Heart right ventricle (tissue), 16 donors: ENCODE measurements around the gene GLYATL1B. TPM values are rescaled to one million over a fixed set of nuclear protein-coding genes. Genes with fewer than 3 reads are reported as not detected.
"Not testable (repeated sequence)": the region's sequence is repeated elsewhere in the genome, so short reads cannot be mapped to it uniquely, and the experiment has no call there.

Experiments
- ATAC-seq, 8 donors: fragments of 200-7000 bp; cut with Tn5 transposase; one replicate each; pipeline ENCODE4 v1.9.1; 2020; ENCODE audit warnings: mild to moderate bottlenecking in 8 of 8, moderate library complexity in 8 of 8, moderate number of reproducible peaks in 1 of 8
- DNase-seq, 2 donors: peaks; one replicate each; pipeline ENCODE4 v3.0.0-alpha.2; 2020
- H3K27ac ChIP-seq, 10 donors: fragments of 200-600 bp; sonication (generic) in 2 of 10; one replicate each; pipeline versions ENCODE4 v1.5.0 to v1.8.0; 2020 to 2022; ENCODE audit warnings: mild to moderate bottlenecking in 3 of 10
- H3K27me3 ChIP-seq, 7 donors: fragments of 200-600 bp; one replicate each; pipeline ENCODE4 v1.8.0; 2021 to 2022; ENCODE audit warnings: mild to moderate bottlenecking in 2 of 7
- H3K36me3 ChIP-seq, 9 donors: fragments of 200-600 bp; sonication (generic) in 1 of 9; one replicate each; pipeline versions ENCODE4 v1.5.0 to v1.8.0; 2020 to 2022; ENCODE audit warnings: mild to moderate bottlenecking in 2 of 9
- H3K4me1 ChIP-seq, 9 donors: fragments of 200-600 bp; sonication (generic) in 1 of 9; one replicate each; pipeline versions ENCODE4 v1.5.0 to v1.8.0; 2020 to 2022; ENCODE audit warnings: mild to moderate bottlenecking in 4 of 9
- H3K4me3 ChIP-seq, 10 donors: fragments of 200-600 bp; sonication (generic) in 2 of 10; one replicate each; pipeline versions ENCODE4 v1.5.0 to v1.8.0; 2020 to 2022; ENCODE audit warnings: mild to moderate bottlenecking in 7 of 10, moderate library complexity in 2 of 10
- H3K9me3 ChIP-seq, 11 donors: fragments of 200-600 bp in 10 of 11; sonication (generic) in 2 of 11; one replicate each; pipeline versions ENCODE4 v1.5.0 to v1.8.0; 2013 to 2022; ENCODE audit warnings: mild to moderate bottlenecking in 2 of 11, control low read depth in 1 of 11, moderate library complexity in 1 of 11
- CTCF ChIP-seq, 9 donors: fragments of 200-600 bp; sonication (generic) in 2 of 9; IDR thresholded peaks; one replicate each; pipeline versions ENCODE4 v1.5.0 to v1.8.0; 2021 to 2022; ENCODE audit warnings: antibody characterized with exemption in 9 of 9, mild to moderate bottlenecking in 5 of 9, moderate library complexity in 1 of 9
- WGBS, 2 donors: extraction: QIAGEN DNeasy Blood & Tissue Kit; methylation state at CpG; one replicate each; pipeline ENCODE4 v1.1.7; 2013; ENCODE audit warnings: inconsistent platforms in 1 of 2; 5-methylcytosine and 5-hydroxymethylcytosine counted together
- intact Hi-C, 10 donors: fragments of 100-400 bp; cut with DNase I; formaldehyde crosslinking; loops; one replicate each; pipeline versions ENCODE4 v1.11.1 to v1.14.2; 2022
- polyA plus RNA-seq, 2 donors: library from polyadenylated mRNA; stranded (reverse); fragments of 200-250 nt; gene quantifications; one replicate each; pipeline ENCODE4 v1.2.3, GENCODE V29; 2013
- total RNA-seq, 10 donors: library from RNA; stranded (reverse); fragmentation: NEBNext Ultra II Directional in 3 of 10; extraction: Animal tissue kit (Norgen Biotek cat#: 25700) in 3 of 10; gene quantifications; one replicate each; pipeline versions ENCODE4 v1.2.1 to v1.2.4, GENCODE V29; 2021 to 2023
- donor health status: Arrhythmogenic right ventricular cardiomyopathy.
- donor health status: ischemic (EF 13 %, LVEDD 7.1; RV severe dilation, severe dysfunction).
- donor health status: healthy with polysubstance abuse.
- donor health status: DM: no; HTN: yes; CAD: no.
- donor health status: DM: no; HTN: no; CAD: no.
- donor health status: ischemic (EF 25% LVEDD 6.9; RV normal size, moderate dysfunction).
- donor health status: ischemic (EF 25% LVEDD 5.7; RV mildly dilated, moderate dysfunction).
- donor health status: healthy.
- donor health status: DM: yes; HTN: yes; CAD: no.
- donor health status: Ischemic cardiomyopathy.
- donor health status: ischemic (EF 35%, LVEDD 5.7; RV mildly dilated, moderate dysfunction).
- donor health status: nonischemic (EF 11% LVEDD 7.7; RV severe dilation, severe dysfunction).
- donor health status: DM: yes; HTN: yes; CAD: no.
- donor health status: PGD.
- donor health status: ischemic (EF 29% LVEDD 5.4; RV normal size, mild dysfunction).
- donor health status: nonischemic (EF 23%, LVEDD 6.1; RV moderate dilation, normal function).

Gene GLYATL1B
- total and polyA plus RNA-seq, 12 donors: not detected

DNA sequence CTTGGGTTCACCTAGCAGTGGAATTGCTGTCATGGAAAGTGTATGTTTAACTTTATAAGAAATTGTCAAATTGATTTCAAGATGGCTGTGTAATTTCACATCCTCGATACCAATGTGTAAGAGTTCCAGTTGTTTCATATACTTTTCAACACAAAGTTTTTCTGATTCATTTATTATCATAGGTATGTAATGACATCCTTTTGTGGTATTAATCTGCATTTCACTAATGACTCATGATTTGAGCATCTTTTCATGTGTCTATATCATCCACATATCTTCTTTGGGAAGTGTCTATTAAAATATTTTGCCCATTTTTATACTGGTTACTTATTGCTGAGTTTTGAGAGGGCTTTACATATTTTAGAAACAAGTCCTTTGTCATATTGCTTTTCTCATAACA lies 17.0 kb upstream of the GLYATL1B start:
- Histone ChIP-seq H3K4me3 (no peak overlapping the region), H3K4me1 (no peaks in the 10 kb centered on the region), H3K36me3 (no peaks in the 10 kb centered on the region), H3K27ac (no peak overlapping the region), H3K27me3 (peaks cover 0 to 42% (median 30%) of the 10 kb centered on the region in 7 donors), H3K9me3 (peaks cover 0 to 9% (median 0%) of the 10 kb centered on the region in 11 donors)
- 66 to 71% methylated on average over 1 of the region's 1 CpG for WGBS, 2 donors
- no peak for DNase-seq
- TF ChIP-seq CTCF (IDR thresholded peaks at IDR 0.05): no peak
- ATAC-seq: no peak
- intact Hi-C loops: no loop called here

DNA sequence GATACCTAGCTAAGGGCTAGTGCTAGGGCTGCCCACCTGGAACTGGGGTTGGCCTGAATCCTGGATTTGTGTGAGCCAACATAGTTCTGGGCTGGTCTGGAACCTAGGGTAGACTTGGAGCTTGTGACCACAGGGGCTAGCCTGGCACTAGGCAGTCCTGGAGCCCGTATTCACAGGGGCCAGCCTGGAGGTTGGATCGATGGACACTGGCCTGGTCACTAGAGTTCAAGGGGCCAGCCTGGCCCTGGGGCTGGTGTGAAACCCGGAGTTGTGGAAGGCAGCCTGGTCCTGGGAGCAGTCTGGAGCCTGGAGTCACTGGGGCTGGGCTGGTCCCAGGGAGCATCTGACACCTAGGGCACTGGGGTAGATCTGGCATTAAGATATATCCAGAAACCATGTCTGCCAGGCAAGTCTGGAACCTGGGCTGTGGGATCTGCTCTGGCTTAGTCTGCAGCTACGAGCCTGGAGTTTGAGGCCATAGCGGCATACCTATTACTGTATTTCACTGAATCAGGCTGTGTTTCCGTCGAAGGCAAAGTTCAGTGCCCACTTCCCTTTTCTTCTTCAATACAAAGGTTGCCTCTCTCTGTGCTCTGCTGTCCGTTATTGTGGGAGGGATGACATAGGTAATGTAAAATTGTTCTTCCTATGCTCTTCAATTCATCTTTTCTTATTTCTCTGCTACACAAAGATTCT lies 9.1 kb upstream of the GLYATL1B start:
- H3K4me3 ChIP-seq: no peak overlapping the region
- 84 to 86% methylated on average over 8 of the region's 8 CpGs for WGBS, 2 donors
- H3K4me1 ChIP-seq: no peaks in the 10 kb centered on the region
- DNase-seq (no peak), ATAC-seq (no peak)
- H3K9me3 ChIP-seq: peaks cover 0 to 17% (median 0%) of the 10 kb centered on the region in 11 donors
- intact Hi-C loops: no loop called here
- no peak for TF ChIP-seq CTCF (IDR thresholded peaks at IDR 0.05)
- peaks cover 0 to 46% (median 13%) of the 10 kb centered on the region in 7 donors for H3K27me3 ChIP-seq
- no peaks in the 10 kb centered on the region for H3K36me3 ChIP-seq
- H3K27ac ChIP-seq: no peak overlapping the region

- WGBS, 2 donors: 65 to 76% methylated on average over 2 of the region's 2 CpGs
- H3K27ac ChIP-seq: no peak overlapping the region
- intact Hi-C loops: no loop called here
- H3K27me3 ChIP-seq: peaks cover 0 to 51% (median 12%) of the 10 kb centered on the region in 7 donors
- ATAC-seq (no peak), DNase-seq (no peak)
- no peaks in the 10 kb centered on the region for H3K36me3 ChIP-seq
- no peak overlapping the region for H3K4me3 ChIP-seq
- peaks cover 0 to 14% (median 0%) of the 10 kb centered on the region in 11 donors for H3K9me3 ChIP-seq
- TF ChIP-seq CTCF (IDR thresholded peaks at IDR 0.05): no peak
- no peaks in the 10 kb centered on the region for H3K4me1 ChIP-seq
Measured at GRCh38 chr11:59078435-59078834, 7.7 kb upstream of the GLYATL1B start.

DNA sequence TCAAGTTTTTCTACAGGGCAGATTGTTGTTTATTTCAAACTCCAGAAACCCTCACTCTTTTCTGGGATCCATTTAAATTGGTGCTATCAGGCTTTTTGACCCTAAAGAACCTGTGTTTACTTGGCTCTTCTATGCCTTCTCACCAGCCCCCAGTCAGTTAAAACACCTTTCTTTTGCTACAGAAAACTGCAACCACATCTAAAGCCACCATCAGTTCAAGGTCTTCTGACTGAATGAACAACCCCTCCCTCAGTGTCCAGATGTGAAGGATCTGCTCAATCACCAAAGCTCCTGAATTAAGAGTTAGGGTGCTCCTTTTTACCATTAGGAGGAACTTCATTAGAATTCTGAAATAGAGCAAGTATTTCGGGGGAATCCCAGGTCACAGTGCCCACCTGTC lies 7.0 kb upstream of the GLYATL1B start:
- DNase-seq (no peak), ATAC-seq (no peak)
- Histone ChIP-seq H3K27me3 (peaks cover 0 to 45% (median 12%) of the 10 kb centered on the region in 7 donors), H3K9me3 (peaks cover 0 to 8% (median 0%) of the 10 kb centered on the region in 11 donors), H3K4me3 (no peak overlapping the region), H3K36me3 (no peaks in the 10 kb centered on the region), H3K4me1 (no peaks in the 10 kb centered on the region), H3K27ac (no peak overlapping the region)
- TF ChIP-seq CTCF (IDR thresholded peaks at IDR 0.05): no peak
- intact Hi-C loops: no loop called here
- 81 to 86% methylated on average over 1 of the region's 1 CpG for WGBS, 2 donors

DNA sequence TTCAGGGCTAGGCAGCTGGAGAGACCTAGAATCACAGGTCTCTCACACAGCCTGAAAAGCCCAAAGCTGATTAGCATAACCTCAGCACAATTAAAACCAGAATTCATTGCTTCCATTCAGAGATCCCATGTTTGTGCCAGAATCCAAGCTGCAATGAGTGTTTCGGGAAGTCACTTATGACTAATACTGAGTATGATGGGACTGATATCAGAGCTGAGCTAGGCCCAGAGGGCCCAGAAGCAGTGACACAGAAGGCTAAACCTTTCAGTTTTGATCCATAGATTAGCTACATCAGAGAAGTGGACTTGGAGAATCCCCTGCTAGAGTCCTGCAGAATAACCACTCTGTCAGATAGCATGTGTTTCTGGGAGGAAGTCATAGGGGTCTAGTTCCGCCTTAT lies 5.7 kb upstream of the GLYATL1B start:
- H3K4me1 ChIP-seq, intact Hi-C loops, H3K27ac ChIP-seq, ATAC-seq, DNase-seq, H3K9me3 ChIP-seq, H3K36me3 ChIP-seq, H3K4me3 ChIP-seq: not testable (repeated sequence)
- 77 to 97% methylated on average over 2 of the region's 2 CpGs for WGBS, 2 donors
- H3K27me3 ChIP-seq: peaks cover 0 to 38% (median 12%) of the 10 kb centered on the region in 7 donors

DNA sequence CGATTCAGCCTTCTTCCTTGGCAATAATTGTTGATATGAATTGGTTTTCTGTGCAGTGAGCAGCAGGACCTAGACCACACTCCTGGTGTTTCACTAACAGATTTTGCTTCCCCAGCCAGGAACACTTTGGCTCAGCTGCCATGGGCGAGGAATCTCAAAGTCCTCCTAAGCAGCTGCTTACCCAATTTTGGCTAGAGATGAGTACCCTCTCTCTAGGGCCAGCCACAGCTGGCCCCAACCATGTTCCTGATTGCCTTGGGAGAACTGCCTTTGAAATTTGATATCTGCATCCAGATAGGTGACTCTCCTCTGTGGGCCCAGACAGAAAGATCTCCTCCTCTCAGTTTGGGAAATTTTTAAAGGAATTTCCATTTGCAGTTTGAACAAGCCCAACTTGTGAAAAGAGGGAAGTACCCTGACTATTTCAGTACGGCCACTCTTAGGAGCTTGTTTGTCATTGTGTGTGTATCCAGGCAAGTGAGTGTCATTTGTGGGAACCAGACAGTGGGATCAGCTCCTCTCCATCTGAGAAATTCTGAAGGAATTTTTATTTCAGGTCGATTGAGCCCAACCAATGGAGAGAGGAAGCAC lies 4.6 kb upstream of the GLYATL1B start:
- H3K27ac ChIP-seq, H3K4me3 ChIP-seq, DNase-seq, H3K4me1 ChIP-seq, H3K36me3 ChIP-seq, H3K9me3 ChIP-seq, ATAC-seq, intact Hi-C loops: not testable (repeated sequence)
- H3K27me3 ChIP-seq: peaks cover 0 to 28% (median 12%) of the 10 kb centered on the region in 7 donors
- WGBS, 2 donors: 65 to 67% methylated on average over 4 of the region's 4 CpGs
